ENCODE data around the gene ORMDL3.

DNA sequence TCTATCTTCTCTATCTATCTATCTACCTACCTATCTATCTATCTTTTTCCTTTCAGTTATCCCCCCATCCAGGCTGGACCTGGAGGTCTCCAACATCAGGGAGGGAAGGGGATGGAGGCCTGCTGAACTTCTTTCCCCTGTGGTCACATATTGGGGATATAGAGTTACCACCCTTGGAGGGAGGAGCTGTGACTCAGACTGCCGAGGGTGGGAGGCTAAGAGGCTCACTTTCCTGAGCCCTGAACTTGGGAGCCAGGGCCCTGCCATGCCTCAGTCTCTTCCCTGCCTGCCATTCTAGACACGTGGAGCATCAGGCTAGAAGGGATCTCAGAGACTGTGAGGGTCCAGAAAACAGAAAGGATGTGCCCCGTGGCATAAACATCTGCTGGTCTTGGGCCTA lies 8.5 kb upstream of the ORMDL3 start:
- TF ChIP-seq, protein P1, sequence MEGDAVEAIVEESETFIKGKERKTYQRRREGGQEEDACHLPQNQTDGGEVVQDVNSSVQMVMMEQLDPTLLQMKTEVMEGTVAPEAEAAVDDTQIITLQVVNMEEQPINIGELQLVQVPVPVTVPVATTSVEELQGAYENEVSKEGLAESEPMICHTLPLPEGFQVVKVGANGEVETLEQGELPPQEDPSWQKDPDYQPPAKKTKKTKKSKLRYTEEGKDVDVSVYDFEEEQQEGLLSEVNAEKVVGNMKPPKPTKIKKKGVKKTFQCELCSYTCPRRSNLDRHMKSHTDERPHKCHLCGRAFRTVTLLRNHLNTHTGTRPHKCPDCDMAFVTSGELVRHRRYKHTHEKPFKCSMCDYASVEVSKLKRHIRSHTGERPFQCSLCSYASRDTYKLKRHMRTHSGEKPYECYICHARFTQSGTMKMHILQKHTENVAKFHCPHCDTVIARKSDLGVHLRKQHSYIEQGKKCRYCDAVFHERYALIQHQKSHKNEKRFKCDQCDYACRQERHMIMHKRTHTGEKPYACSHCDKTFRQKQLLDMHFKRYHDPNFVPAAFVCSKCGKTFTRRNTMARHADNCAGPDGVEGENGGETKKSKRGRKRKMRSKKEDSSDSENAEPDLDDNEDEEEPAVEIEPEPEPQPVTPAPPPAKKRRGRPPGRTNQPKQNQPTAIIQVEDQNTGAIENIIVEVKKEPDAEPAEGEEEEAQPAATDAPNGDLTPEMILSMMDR (IDR thresholded peaks at IDR 0.05) = no peak
- no peak for TF ChIP-seq POLR2A (IDR thresholded peaks at IDR 0.05)
